HUES6 (cell line): ENCODE results near the gene ZXDC.

Experiments used
- H3K27ac ChIP-seq: 2 replicates; pipeline ENCODE4 v1.7.0; 2013; ENCODE audit warnings: low read depth, mild to moderate bottlenecking, low read length, inconsistent platforms
- H3K27me3 ChIP-seq: 2 replicates; pipeline ENCODE4 v1.6.1; 2013; ENCODE audit warnings: low read length; ENCODE audit not compliant: control insufficient read depth, insufficient read depth
- H3K36me3 ChIP-seq: 2 replicates; pipeline ENCODE4 v1.6.1; 2013; ENCODE audit warnings: low read length; ENCODE audit not compliant: control insufficient read depth, insufficient read depth
- H3K4me1 ChIP-seq: 2 replicates; pipeline ENCODE4 v1.6.1; 2013; ENCODE audit warnings: low read length; ENCODE audit not compliant: control insufficient read depth, insufficient read depth
- H3K4me3 ChIP-seq: 2 replicates; pipeline ENCODE4 v1.5.1; 2013; ENCODE audit warnings: low read depth, low read length
- H3K9ac ChIP-seq: one replicate; pipeline ENCODE4 v1.6.1; 2013; ENCODE audit warnings: mild to moderate bottlenecking, low read length
- H3K9me3 ChIP-seq: 2 replicates; pipeline ENCODE4 v1.6.1; 2013; ENCODE audit warnings: low read depth, low read length; ENCODE audit not compliant: control insufficient read depth, insufficient read depth

The ZXDC gene

GRCh38 chr3:126417981-126418530, 57.6 kb downstream of the ZXDC start:
- no peak overlapping the region for H3K4me3 ChIP-seq
- H3K4me1 ChIP-seq = peaks cover 28% of the 10 kb centered on the region
- no peak overlapping the region for H3K9ac ChIP-seq
- H3K27ac ChIP-seq = no peak overlapping the region
- H3K36me3 ChIP-seq = no peaks in the 10 kb centered on the region
- no peaks in the 10 kb centered on the region for H3K27me3 ChIP-seq
- H3K9me3 ChIP-seq = no peaks in the 10 kb centered on the region

DNA sequence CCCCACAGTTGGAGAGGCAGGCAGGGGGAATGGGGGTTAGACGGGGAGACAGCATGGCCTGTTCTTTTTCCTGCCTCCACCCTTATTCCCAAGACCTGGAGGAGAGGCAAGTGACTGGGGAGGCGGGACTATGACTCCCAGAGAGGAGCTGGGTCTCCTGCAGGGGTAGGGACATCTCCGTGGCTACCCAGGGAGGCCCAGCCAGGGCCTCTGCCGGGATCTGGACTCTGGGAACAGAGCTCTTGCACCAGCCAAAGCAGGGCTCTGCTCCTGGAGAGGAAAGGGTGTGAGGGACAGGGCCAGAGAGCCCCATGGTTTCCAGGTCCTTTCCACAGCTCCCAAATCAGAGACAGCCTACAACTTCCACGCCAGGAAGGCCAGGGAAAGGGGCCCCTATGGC, 58.2 kb downstream of the ZXDC start:
- no peaks in the 10 kb centered on the region for H3K27me3 ChIP-seq

GRCh38 chr3:126416943-126417342, 58.7 kb downstream of the ZXDC start:
- no peak overlapping the region for H3K4me3 ChIP-seq
- H3K27ac ChIP-seq = no peak overlapping the region
- no peaks in the 10 kb centered on the region for H3K36me3 ChIP-seq
- H3K27me3 ChIP-seq = no peaks in the 10 kb centered on the region
- H3K4me1 ChIP-seq = peaks cover 24% of the 10 kb centered on the region
- H3K9ac ChIP-seq = no peak overlapping the region
- H3K9me3 ChIP-seq = no peaks in the 10 kb centered on the region

More for the DNA sequence above, 58.2 kb downstream of the ZXDC start:
- Histone ChIP-seq H3K27ac (no peak overlapping the region), H3K36me3 (no peaks in the 10 kb centered on the region), H3K9ac (no peak overlapping the region), H3K9me3 (no peaks in the 10 kb centered on the region), H3K4me1 (peaks cover 24% of the 10 kb centered on the region), H3K4me3 (no peak overlapping the region)

- Histone ChIP-seq H3K9ac (no peak overlapping the region), H3K36me3 (no peaks in the 10 kb centered on the region), H3K9me3 (no peaks in the 10 kb centered on the region), H3K27ac (no peak overlapping the region), H3K27me3 (no peaks in the 10 kb centered on the region), H3K4me3 (no peak overlapping the region), H3K4me1 (peaks cover 24% of the 10 kb centered on the region)
These were observed 59.8 kb downstream of the ZXDC start for GRCh38 chr3:126415661-126416591.

- no peak overlapping the region for H3K9ac ChIP-seq
- no peaks in the 10 kb centered on the region for H3K36me3 ChIP-seq
- H3K4me3 ChIP-seq = no peak overlapping the region
- no peak overlapping the region for H3K27ac ChIP-seq
- H3K4me1 ChIP-seq = peaks cover 17% of the 10 kb centered on the region
- H3K9me3 ChIP-seq = no peaks in the 10 kb centered on the region
- H3K27me3 ChIP-seq = no peaks in the 10 kb centered on the region
These were observed 60.6 kb downstream of the ZXDC start for GRCh38 chr3:126414961-126415660.

DNA sequence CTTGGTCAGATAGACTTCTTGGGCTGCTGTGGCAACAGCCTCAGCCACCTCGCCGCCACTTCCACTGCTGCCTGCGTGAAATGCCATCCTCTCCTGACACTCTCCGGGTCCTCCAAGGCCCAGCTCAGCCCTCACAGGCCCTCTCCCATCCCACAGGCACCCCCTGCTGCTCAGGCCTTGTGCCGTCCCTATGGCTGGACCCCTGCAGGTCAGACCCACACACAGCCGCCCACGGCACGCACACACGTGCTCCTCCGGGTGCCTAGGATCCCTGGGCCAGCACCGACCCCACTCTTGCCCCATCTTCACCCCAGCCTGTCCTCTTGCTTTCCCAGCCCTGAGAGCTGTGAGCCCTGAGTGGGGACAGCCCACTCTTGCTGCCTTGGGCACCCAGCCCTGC, 61.3 kb downstream of the ZXDC start:
- Histone ChIP-seq H3K4me3 (no peak overlapping the region), H3K27ac (no peak overlapping the region), H3K4me1 (peaks cover 10% of the 10 kb centered on the region), H3K27me3 (no peaks in the 10 kb centered on the region), H3K9ac (no peak overlapping the region), H3K9me3 (no peaks in the 10 kb centered on the region), H3K36me3 (no peaks in the 10 kb centered on the region)

GRCh38 chr3:126413693-126414080, 62.0 kb downstream of the ZXDC start:
- H3K9ac ChIP-seq = no peak overlapping the region
- H3K27me3 ChIP-seq = no peaks in the 10 kb centered on the region
- H3K4me3 ChIP-seq = no peak overlapping the region
- no peak overlapping the region for H3K27ac ChIP-seq
- no peaks in the 10 kb centered on the region for H3K36me3 ChIP-seq
- peaks cover 4% of the 10 kb centered on the region; the same call in 1 of the 2 replicates for H3K4me1 ChIP-seq
- no peaks in the 10 kb centered on the region for H3K9me3 ChIP-seq

- H3K4me1 ChIP-seq = no peaks in the 10 kb centered on the region; the same call in 1 of the 2 replicates
- H3K27ac ChIP-seq = no peak overlapping the region
- no peak overlapping the region for H3K4me3 ChIP-seq
- no peaks in the 10 kb centered on the region for H3K36me3 ChIP-seq
- H3K27me3 ChIP-seq = no peaks in the 10 kb centered on the region
- no peak overlapping the region for H3K9ac ChIP-seq
- no peaks in the 10 kb centered on the region for H3K9me3 ChIP-seq
These were observed 62.6 kb downstream of the ZXDC start for GRCh38 chr3:126412841-126413692.

- H3K27me3 ChIP-seq = no peaks in the 10 kb centered on the region
- H3K9me3 ChIP-seq = no peaks in the 10 kb centered on the region
- H3K4me3 ChIP-seq = no peak overlapping the region
- H3K27ac ChIP-seq = no peak overlapping the region
- no peak overlapping the region for H3K9ac ChIP-seq
- H3K4me1 ChIP-seq = no peaks in the 10 kb centered on the region
- no peaks in the 10 kb centered on the region for H3K36me3 ChIP-seq
These were observed 67.6 kb downstream of the ZXDC start for GRCh38 chr3:126408099-126408498.

GRCh38 chr3:126407412-126408044, 68.2 kb downstream of the ZXDC start:
- no peak overlapping the region for H3K27ac ChIP-seq
- no peak overlapping the region for H3K4me3 ChIP-seq
- H3K36me3 ChIP-seq = no peaks in the 10 kb centered on the region
- H3K27me3 ChIP-seq = no peaks in the 10 kb centered on the region
- peaks cover 2% of the 10 kb centered on the region; the same call in 1 of the 2 replicates for H3K4me1 ChIP-seq
- H3K9ac ChIP-seq = no peak overlapping the region
- no peaks in the 10 kb centered on the region for H3K9me3 ChIP-seq
